GM12878 (cell line): Measurements from ENCODE around the gene LRP5. TPM values are rescaled to one million over a fixed set of nuclear protein-coding genes. Genes with fewer than 3 reads are reported as not detected.
"Not testable (repeated sequence)": the region's sequence is repeated elsewhere in the genome, so short reads cannot be mapped to it uniquely, and the experiment has no call there.

Experiments
- ATAC-seq: fragments of 200-7000 bp; cut with Tn5 transposase; 3 replicates; pipeline ENCODE4 v1.9.1; 2020; ENCODE audit warnings: mild to moderate bottlenecking, moderate library complexity
- BruUV-seq: library from RNA; stranded (reverse); fragments of 400-500 nt; replicated peaks from 2 replicates; lab custom pipeline; 2021; lab: Mats Ljungman, UMichigan
- CTCF ChIA-PET: fragments of 300-600 bp; sonication (Branson Sonifier 250); formaldehyde crosslinking; extraction: SDS; loops from one replicate; lab custom pipeline; 2021; ENCODE audit warnings: inconsistent platforms; lab: Yijun Ruan, JAX
- POLR2A ChIA-PET: fragments of 350-600 bp; formaldehyde crosslinking; extraction: SDS; loops from one replicate; lab custom pipeline; 2021; ENCODE audit warnings: inconsistent platforms; lab: Charles Lee
- RAD21 ChIA-PET: fragments of 300-600 bp; sonication (Branson Sonifier 250); formaldehyde crosslinking; loops from one replicate; lab custom pipeline; 2023; ENCODE audit warnings: antibody characterized with exemption; ENCODE audit not compliant: unreplicated experiment; lab: Charles Lee
- SMC1A ChIA-PET: fragments of 300-600 bp; sonication (Branson Sonifier 250); formaldehyde crosslinking; loops from one replicate; lab custom pipeline; 2023; ENCODE audit not compliant: unreplicated experiment, uncharacterized antibody; lab: Charles Lee
- DNase-seq: peaks from one replicate; pipeline ENCODE4 v3.0.0-alpha.2; 2011; ENCODE audit warnings: low read depth, low spot score
- FAIRE-seq: peaks from 3 replicates; lab custom pipeline; 2011; peaks lifted over from hg19 to GRCh38; lab: Jason Lieb, UNC
- H2AFZ ChIP-seq: 2 replicates; pipeline ENCODE4 v1.6.0; 2011; ENCODE audit warnings: low read depth, low read length, control low read depth; ENCODE audit not compliant: control insufficient read depth
- H3K27ac ChIP-seq: 2 replicates; pipeline ENCODE4 v1.5.1; 2011; ENCODE audit warnings: control low read depth; ENCODE audit not compliant: control insufficient read depth, insufficient read depth
- H3K27me3 ChIP-seq, 2 experiments: replicated peaks in 1 of 2; 2 replicates each; pipeline versions ENCODE4 v1.6.0 to v1.6.1; 2011; ENCODE audit warnings: low read length in 1 of 2; ENCODE audit not compliant: control insufficient read depth in 2 of 2, insufficient read depth in 2 of 2
- H3K36me3 ChIP-seq, 2 experiments: 2 replicates each; pipeline ENCODE4 v1.5.1; 2011; ENCODE audit warnings: low read length in 1 of 2; ENCODE audit not compliant: control insufficient read depth in 2 of 2, insufficient read depth in 2 of 2
- H3K4me1 ChIP-seq: 2 replicates; pipeline ENCODE4 v1.6.1; 2011; ENCODE audit warnings: mild to moderate bottlenecking, low read length, moderate library complexity, mixed read lengths; ENCODE audit not compliant: control insufficient read depth, insufficient read depth
- H3K4me2 ChIP-seq: 2 replicates; pipeline ENCODE4 v1.6.0; 2011; ENCODE audit warnings: control low read depth; ENCODE audit not compliant: control insufficient read depth, insufficient read depth
- H3K4me3 ChIP-seq: fragments of 200-600 bp; sonication (generic); 2 replicates; pipeline ENCODE4 v1.5.1; 2016
- H3K79me2 ChIP-seq: 2 replicates; pipeline ENCODE4 v1.6.0; 2011; ENCODE audit warnings: low read length; ENCODE audit not compliant: control insufficient read depth, insufficient read depth
- H3K9ac ChIP-seq: 2 replicates; pipeline ENCODE4 v1.8.0; 2011; ENCODE audit warnings: low read length, control low read depth, mixed read lengths; ENCODE audit not compliant: control insufficient read depth, insufficient read depth
- H3K9me3 ChIP-seq: replicated peaks from 3 replicates; pipeline ENCODE4 v1.5.1; 2011; ENCODE audit warnings: mild to moderate bottlenecking, low read length; ENCODE audit not compliant: control insufficient read depth, insufficient read depth
- H4K20me1 ChIP-seq: 2 replicates; pipeline ENCODE4 v1.6.0; 2011; ENCODE audit not compliant: control insufficient read depth, insufficient read depth
- CBX5 ChIP-seq: sonication (generic); IDR thresholded peaks from 2 replicates; pipeline ENCODE4 v1.6.1; 2016; ENCODE audit warnings: low read depth, moderate library complexity, mild to moderate bottlenecking, inconsistent platforms
- DPF2 ChIP-seq: fragments of 450-650 bp; IDR thresholded peaks from 2 replicates; pipeline ENCODE4 v1.6.1; 2017; ENCODE audit warnings: mild to moderate bottlenecking
- HCFC1 ChIP-seq: fragments of 150-350 bp; IDR thresholded peaks from 2 replicates; pipeline ENCODE4 v1.6.1; 2014; ENCODE audit warnings: low read length
- NBN ChIP-seq: fragments of 450-650 bp; IDR thresholded peaks from 2 replicates; pipeline ENCODE4 v1.6.1; 2016
- RUNX3 ChIP-seq: IDR thresholded peaks from 2 replicates; pipeline ENCODE4 v1.6.1; 2012; ENCODE audit warnings: low read length, inconsistent platforms
- WGBS: methylation state at CpG from one replicate; pipeline ENCODE4 v1.1.6; 2016; ENCODE audit warnings: low lambda C conversion rate; ENCODE audit not compliant: insufficient replicate concordance, insufficient coverage; ENCODE audit errors: missing lambda C conversion rate; 5-methylcytosine and 5-hydroxymethylcytosine counted together
- in situ Hi-C: fragments of 300-500 bp; cut with MboI; formaldehyde crosslinking; loops from 9 replicates; pipeline ENCODE4 v1.14.3; 2018; ENCODE audit warnings: mixed read lengths
- intact Hi-C: fragments of 100-400 bp; cut with micrococcal nuclease; formaldehyde crosslinking; loops from one replicate; pipeline ENCODE4 v1.14.2; 2022; ENCODE audit not compliant: unreplicated experiment
- polyA plus RNA-seq, 11 experiments: library from polyadenylated mRNA; depleted of rRNA in 4 of 11; unstranded in 6 of 11; stranded (reverse) in 5 of 11; fragments of >200 nt; fragmentation: Nextera tagmentation in 4 of 11; fragmentation: Illumina TruSeq in 1 of 11; extraction: Ambion mirVana in 4 of 11; extraction: Trizol in 1 of 11; gene quantifications; 1 replicate in 1 of 11; 2 replicates in 10 of 11; pipeline versions ENCODE4 v1.2.1 to v1.2.3, GENCODE V29; 2011 to 2016; ENCODE audit warnings: inconsistent platforms in 2 of 11, missing spikeins in 2 of 11, low read depth in 1 of 11
- total RNA-seq, 4 experiments: library from RNA; depleted of rRNA in 3 of 4; stranded (reverse); fragments of >200 nt in 3 of 4; fragmentation: Illumina TruSeq in 1 of 4; extraction: Trizol in 1 of 4; gene quantifications; 2 replicates each; pipeline versions ENCODE4 v1.2.1 to v1.2.3, GENCODE V29; 2013 to 2021

Gene LRP5
- total and polyA plus RNA-seq, 10 of the 15 experiments (the other 5 are each of a cell fraction or from before 2014, with no cell fraction given): 0.37 to 34.0 (median 6.6) TPM

DNA sequence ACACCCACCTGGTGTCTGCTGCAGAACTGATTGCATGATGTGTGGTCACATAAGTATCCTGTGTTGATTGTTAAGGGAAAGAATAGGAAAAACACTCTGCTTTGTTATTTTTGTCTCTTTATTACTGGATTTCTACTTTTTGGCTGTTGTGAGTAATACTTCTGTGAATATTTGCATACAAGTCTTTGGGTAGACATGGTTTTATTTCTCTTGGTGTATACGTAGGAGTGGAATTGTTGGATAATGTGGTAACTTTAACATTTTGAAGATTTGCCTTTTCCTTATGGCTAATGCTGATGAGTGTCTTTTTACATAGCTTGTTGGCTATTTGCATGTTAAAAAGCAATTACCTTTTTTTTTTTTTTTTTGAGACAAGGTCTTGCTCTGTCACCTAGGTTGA is 161.3 kb downstream of the LRP5 start (continued):
- no peak for TF ChIP-seq NBN
- no peak for TF ChIP-seq HCFC1
- no peak for TF ChIP-seq DPF2

DNA sequence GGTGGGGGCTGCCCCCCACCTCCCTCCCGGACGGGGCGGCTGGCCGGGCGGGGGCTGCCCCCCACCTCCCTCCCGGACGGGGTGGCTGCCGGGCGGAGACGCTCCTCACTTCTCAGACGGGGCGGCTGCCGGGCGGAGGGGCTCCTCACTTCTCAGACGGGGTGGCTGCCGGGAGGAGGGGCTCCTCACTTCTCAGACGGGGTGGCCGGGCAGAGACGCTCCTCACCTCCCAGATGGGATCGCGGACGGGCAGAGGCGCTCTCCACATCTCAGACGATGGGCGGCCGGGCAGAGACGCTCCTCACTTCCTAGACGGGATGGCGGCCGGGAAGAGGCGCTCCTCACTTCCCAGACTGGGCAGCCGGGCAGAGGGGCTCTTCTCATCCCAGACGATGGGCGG is 163.2 kb downstream of the LRP5 start:
- BruUV-seq, SMC1A ChIA-PET: not testable (repeated sequence)

GRCh38 chr11:68479390-68479789 is 167.0 kb downstream of the LRP5 start:
- H3K9me3 ChIP-seq: peaks cover 4% of the 10 kb centered on the region; the same call in 2 of the 3 replicates
- H2AFZ ChIP-seq: no peak overlapping the region
- ChIA-PET CTCF (no interaction called here), SMC1A (no interaction called here), RAD21 (no interaction called here), POLR2A (interaction anchor here (0.7 kb wide), 1 partner anchor 1056 kb away, joined by 3 read pairs; no protein-coding TSS in a partner anchor)
- H3K4me2 ChIP-seq: no peak overlapping the region
- no peak overlapping the region for H3K9ac ChIP-seq
- FAIRE-seq (no peak), DNase-seq (no peak), ATAC-seq (no peak)
- in situ Hi-C loops (no loop called here), intact Hi-C loops (no loop called here)
- no peaks in the 10 kb centered on the region for H4K20me1 ChIP-seq
- no peaks in the 10 kb centered on the region for H3K4me1 ChIP-seq
- no peak for TF ChIP-seq RUNX3
- no peak for TF ChIP-seq NBN
- 0 out of 2 replicates have a peak, but pooled peaks have one; percentile 46 for TF ChIP-seq CBX5
- no peaks in the 10 kb centered on the region for H3K27me3 ChIP-seq
- peaks cover 0 to 4% of the 10 kb centered on the region in 2 experiments; a peak in 2 of 4 replicates for H3K36me3 ChIP-seq
- BruUV-seq: no TSS peak
- H3K4me3 ChIP-seq: no peak overlapping the region
- H3K27ac ChIP-seq: no peak overlapping the region
- peaks cover 76% of the 10 kb centered on the region for H3K79me2 ChIP-seq
- 100% methylated on average over 3 of the region's 3 CpGs for WGBS

More for the DNA sequence above, 163.2 kb downstream of the LRP5 start:
- intact Hi-C loops, H3K4me3 ChIP-seq, H3K36me3 ChIP-seq, H3K27me3 ChIP-seq, H3K9ac ChIP-seq, H3K27ac ChIP-seq, DNase-seq, RAD21 ChIA-PET, in situ Hi-C loops, FAIRE-seq, H3K9me3 ChIP-seq, H2AFZ ChIP-seq, ATAC-seq, CTCF ChIA-PET, H3K4me2 ChIP-seq, H4K20me1 ChIP-seq, POLR2A ChIA-PET: not testable (repeated sequence)
- peaks cover 26% of the 10 kb centered on the region for H3K4me1 ChIP-seq
- 93% methylated on average over 4 of the region's 34 CpGs for WGBS
- H3K79me2 ChIP-seq: peaks cover 78% of the 10 kb centered on the region
